SU-DHL-6 (cell line): Measurements from ENCODE around the gene MAP4K1.

Source experiments
- H2AFZ ChIP-seq: fragments of 200-600 bp; sonication (generic); 2 replicates; pipeline ENCODE4 v1.6.1; 2014; ENCODE audit warnings: low read depth, mild to moderate bottlenecking, moderate library complexity, mixed read lengths, antibody characterized with exemption, low read length; ENCODE audit not compliant: severe bottlenecking
- H3F3A ChIP-seq: fragments of 200-600 bp; shearing (Covaris generic); 2 replicates; pipeline ENCODE4 v1.6.0; 2016; ENCODE audit warnings: antibody characterized with exemption, mild to moderate bottlenecking; ENCODE audit not compliant: insufficient read depth
- H3K27ac ChIP-seq: fragments of 200-600 bp; sonication (generic); 2 replicates; pipeline ENCODE4 v1.5.1; 2016; ENCODE audit warnings: low read depth, mild to moderate bottlenecking, low read length, moderate library complexity, mixed read lengths
- H3K27me3 ChIP-seq: fragments of 200-600 bp; sonication (generic), shearing (Covaris generic); 2 replicates; pipeline ENCODE4 v1.6.0; 2014; ENCODE audit warnings: mild to moderate bottlenecking, low read length
- H3K36me3 ChIP-seq: fragments of 200-600 bp; sonication (generic); 2 replicates; pipeline ENCODE4 v1.6.1; 2014; ENCODE audit warnings: mild to moderate bottlenecking, low read length, mixed read lengths
- H3K4me2 ChIP-seq: fragments of 300-600, 200-600 bp; shearing (Covaris generic), sonication (generic); 2 replicates; pipeline ENCODE4 v1.6.0; 2014; ENCODE audit warnings: low read length, low read depth, mild to moderate bottlenecking; ENCODE audit not compliant: poor library complexity, severe bottlenecking
- H3K4me3 ChIP-seq: fragments of 200-600 bp; sonication (generic); 2 replicates; pipeline ENCODE4 v1.5.1; 2014; ENCODE audit warnings: antibody characterized with exemption, low read length, mild to moderate bottlenecking, mixed read lengths; ENCODE audit not compliant: insufficient read depth, poor library complexity, severe bottlenecking
- H3K79me2 ChIP-seq: fragments of 200-600 bp; sonication (generic); 2 replicates; pipeline ENCODE4 v1.6.1; 2014; ENCODE audit warnings: mild to moderate bottlenecking, low read length, moderate library complexity; ENCODE audit not compliant: insufficient read depth
- H3K9ac ChIP-seq: fragments of 200-600 bp; sonication (generic); 2 replicates; pipeline ENCODE4 v1.7.0; 2014; ENCODE audit warnings: mild to moderate bottlenecking, low read length
- H3K9me2 ChIP-seq: fragments of 200-600 bp; sonication (generic); replicated peaks from 2 replicates; pipeline ENCODE4 v1.6.1; 2014; ENCODE audit warnings: low read length; ENCODE audit not compliant: insufficient read depth
- H3K9me3 ChIP-seq: fragments of 200-600 bp; sonication (generic); 2 replicates; pipeline ENCODE4 v1.6.1; 2014; ENCODE audit warnings: low read length, mixed read lengths; ENCODE audit not compliant: insufficient read depth
- H4K20me1 ChIP-seq: fragments of 200-600 bp; sonication (generic); 2 replicates; pipeline ENCODE4 v1.6.1; 2014; ENCODE audit warnings: low read depth, mild to moderate bottlenecking, antibody characterized with exemption, low read length, moderate library complexity, mixed read lengths
- EZH2phosphoT487 ChIP-seq: fragments of 200-600 bp; sonication (generic), shearing (Covaris generic); conservative IDR thresholded peaks from 2 replicates; pipeline ENCODE4 v1.6.1; 2018; ENCODE audit warnings: mild to moderate bottlenecking, antibody characterized with exemption, low read length, moderate library complexity, mixed read lengths
- TF ChIP-seq, protein P1 (sequence below): fragments of 200-600 bp; sonication (generic); IDR thresholded peaks from one replicate; pipeline ENCODE4 v1.5.1; 2017; ENCODE audit warnings: antibody characterized with exemption, mild to moderate bottlenecking, low read length, moderate library complexity; ENCODE audit not compliant: insufficient read depth, poor library complexity, severe bottlenecking

Gene MAP4K1

DNA sequence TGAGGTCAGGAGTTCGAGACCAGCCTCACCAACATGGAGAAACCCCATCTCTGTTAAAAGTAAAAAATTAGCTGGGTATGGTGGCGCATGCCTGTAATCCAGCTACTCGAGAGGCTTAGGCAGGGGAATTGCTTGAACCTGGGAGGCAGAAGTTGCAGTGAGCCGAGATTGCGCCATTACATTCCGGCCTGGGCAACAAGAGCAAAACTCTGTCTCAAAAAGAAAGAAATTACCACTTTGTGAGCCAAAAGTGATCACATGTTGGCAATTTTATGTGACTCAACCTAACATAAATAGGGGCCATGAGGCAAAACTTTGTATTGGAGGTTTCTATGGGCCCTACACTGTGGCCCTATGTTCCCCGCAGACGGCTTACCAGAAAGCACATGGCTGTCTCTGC is 72.2 kb downstream of the MAP4K1 start:
- Histone ChIP-seq H4K20me1 (no peaks in the 10 kb centered on the region), H3K79me2 (no peaks in the 10 kb centered on the region), H3K27me3 (no peaks in the 10 kb centered on the region), H2AFZ (no peak overlapping the region), H3K4me3 (no peak overlapping the region), H3K9ac (no peak overlapping the region), H3F3A (no peaks in the 10 kb centered on the region), H3K27ac (no peak overlapping the region), H3K9me3 (no peaks in the 10 kb centered on the region), H3K9me2 (no peaks in the 10 kb centered on the region), H3K4me2 (no peak overlapping the region), H3K36me3 (no peaks in the 10 kb centered on the region)
- no peak for TF ChIP-seq EZH2phosphoT487
- TF ChIP-seq, protein P1, sequence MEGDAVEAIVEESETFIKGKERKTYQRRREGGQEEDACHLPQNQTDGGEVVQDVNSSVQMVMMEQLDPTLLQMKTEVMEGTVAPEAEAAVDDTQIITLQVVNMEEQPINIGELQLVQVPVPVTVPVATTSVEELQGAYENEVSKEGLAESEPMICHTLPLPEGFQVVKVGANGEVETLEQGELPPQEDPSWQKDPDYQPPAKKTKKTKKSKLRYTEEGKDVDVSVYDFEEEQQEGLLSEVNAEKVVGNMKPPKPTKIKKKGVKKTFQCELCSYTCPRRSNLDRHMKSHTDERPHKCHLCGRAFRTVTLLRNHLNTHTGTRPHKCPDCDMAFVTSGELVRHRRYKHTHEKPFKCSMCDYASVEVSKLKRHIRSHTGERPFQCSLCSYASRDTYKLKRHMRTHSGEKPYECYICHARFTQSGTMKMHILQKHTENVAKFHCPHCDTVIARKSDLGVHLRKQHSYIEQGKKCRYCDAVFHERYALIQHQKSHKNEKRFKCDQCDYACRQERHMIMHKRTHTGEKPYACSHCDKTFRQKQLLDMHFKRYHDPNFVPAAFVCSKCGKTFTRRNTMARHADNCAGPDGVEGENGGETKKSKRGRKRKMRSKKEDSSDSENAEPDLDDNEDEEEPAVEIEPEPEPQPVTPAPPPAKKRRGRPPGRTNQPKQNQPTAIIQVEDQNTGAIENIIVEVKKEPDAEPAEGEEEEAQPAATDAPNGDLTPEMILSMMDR = no peak

DNA sequence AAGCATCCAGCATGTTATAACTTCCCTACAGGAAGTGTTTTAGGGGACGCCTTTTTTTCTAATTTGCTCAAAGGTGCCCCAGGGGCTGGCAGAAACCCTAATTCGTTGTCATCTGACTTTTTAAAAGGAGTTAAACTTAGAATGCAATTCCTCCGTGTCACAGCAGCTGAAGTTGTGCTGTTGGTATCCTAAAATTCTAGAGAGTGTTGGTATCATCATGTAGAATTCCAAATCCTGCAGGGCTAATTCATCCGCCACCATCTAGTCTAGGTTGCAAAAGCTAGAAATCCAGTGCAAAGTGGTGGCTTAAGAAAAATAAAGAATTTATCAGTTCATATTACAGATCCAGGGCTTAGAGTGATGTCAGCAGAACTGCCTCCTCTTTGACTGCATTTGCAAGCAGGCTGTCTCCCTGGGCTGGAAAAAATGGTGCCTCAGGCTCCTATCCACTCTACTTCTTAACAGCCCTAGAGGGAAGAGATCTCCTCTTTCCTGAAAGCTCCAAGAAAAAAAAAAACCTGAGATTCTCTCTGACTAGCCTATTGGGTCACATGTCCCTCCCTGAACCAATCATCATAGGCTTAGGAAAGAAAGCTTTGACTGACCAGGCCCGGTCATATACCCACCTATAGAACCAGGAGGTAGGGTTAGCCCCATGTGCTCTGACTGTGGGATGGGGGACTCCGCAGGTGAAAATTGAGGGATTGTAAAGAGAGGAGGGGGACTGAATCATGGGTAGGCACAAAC is 73.0 kb downstream of the MAP4K1 start:
- Histone ChIP-seq H3K4me2 (peak overlapping the region; percentile 23), H3K79me2 (no peaks in the 10 kb centered on the region), H3K27me3 (no peaks in the 10 kb centered on the region), H3K4me3 (no peak overlapping the region), H3K27ac (no peak overlapping the region), H2AFZ (peak overlapping the region; percentile 73), H3K9ac (no peak overlapping the region), H3K36me3 (no peaks in the 10 kb centered on the region), H3K9me3 (no peaks in the 10 kb centered on the region), H3F3A (no peaks in the 10 kb centered on the region), H3K9me2 (no peaks in the 10 kb centered on the region), H4K20me1 (no peaks in the 10 kb centered on the region)
- TF ChIP-seq, protein P1 = no peak
- no peak for TF ChIP-seq EZH2phosphoT487

DNA sequence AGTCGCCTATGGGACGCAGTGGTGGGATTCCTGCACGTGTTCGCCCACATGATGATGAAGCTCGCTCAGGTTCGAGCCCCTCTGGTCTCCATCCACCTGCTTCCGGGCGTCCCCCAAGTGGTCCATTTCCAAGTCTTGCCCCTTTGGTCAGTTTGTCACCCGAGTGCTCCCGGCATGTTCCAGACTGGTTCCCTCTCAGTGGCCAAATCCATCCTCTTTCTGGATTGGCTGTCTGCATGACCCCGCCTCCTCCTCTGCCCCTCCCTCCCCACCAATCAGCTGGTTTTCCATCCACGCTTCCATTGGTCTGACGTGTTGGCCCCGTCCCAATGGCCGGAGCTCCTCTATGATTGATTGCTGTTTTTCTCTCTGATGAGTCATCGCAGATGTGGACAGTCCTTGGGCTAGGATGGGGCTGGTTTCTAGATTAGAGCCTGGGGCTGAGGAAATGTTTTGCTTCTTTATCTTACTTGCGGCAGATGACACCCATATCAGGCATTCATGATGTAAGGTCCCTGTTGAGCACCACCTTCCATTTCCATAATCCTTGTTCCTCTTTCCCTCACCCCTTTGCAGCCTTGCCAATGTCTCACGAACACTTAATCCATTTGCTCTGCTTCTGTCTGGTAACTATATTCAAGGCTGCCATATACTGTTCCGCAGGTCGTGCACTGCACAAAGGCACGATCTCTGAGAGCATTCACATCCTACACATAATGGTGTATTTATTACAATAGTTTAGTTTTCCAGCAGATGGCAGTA is 73.8 kb downstream of the MAP4K1 start:
- no peaks in the 10 kb centered on the region for H3K9me2 ChIP-seq
- TF ChIP-seq, protein P1 = peak; percentile 44
- TF ChIP-seq EZH2phosphoT487 = no peak
- peak overlapping the region; percentile 73 for H2AFZ ChIP-seq
- no peak overlapping the region for H3K4me3 ChIP-seq
- H3K36me3 ChIP-seq = no peaks in the 10 kb centered on the region
- no peak overlapping the region for H3K9ac ChIP-seq
- no peaks in the 10 kb centered on the region for H3K79me2 ChIP-seq
- H3K27me3 ChIP-seq = no peaks in the 10 kb centered on the region
- peak overlapping the region; percentile 9 for H3K4me2 ChIP-seq
- no peaks in the 10 kb centered on the region for H4K20me1 ChIP-seq
- H3F3A ChIP-seq = no peaks in the 10 kb centered on the region
- H3K27ac ChIP-seq = no peak overlapping the region
- no peaks in the 10 kb centered on the region for H3K9me3 ChIP-seq
